ENCODE results near the gene HMGB2. TPM values are rescaled to one million over a fixed set of nuclear protein-coding genes. Genes with fewer than 3 reads are reported as not detected.

Gene HMGB2
- total RNA-seq, 4 donors from 2014 or later: 9.4 to 34.9 (median 29.1) TPM

- TF ChIP-seq CTCF (IDR thresholded peaks at IDR 0.05) (peak in 3 of 5 experiments; percentile 9 to 16 (median 11)), POLR2A (IDR thresholded peaks at IDR 0.05) (no peak), EP300 (IDR thresholded peaks at IDR 0.05; ENCODE audit: low read depth) (no peak), POLR2AphosphoS5 (IDR thresholded peaks at IDR 0.05) (no peak)
- intact Hi-C loops (cut with DNase I; ENCODE audit: low total_unique reads) (no loop called here), in situ Hi-C loops (cut with MboI; ENCODE audit: low pct_ligation_motif_present in 1 of 4, low pct_unique_long_range_greater_than_20kb in 1 of 4, low sequenced_read_pairs in 3 of 4) (no loop called here)
- Histone ChIP-seq H3K4me1 (peaks cover 0 to 6% (median 0%) of the 10 kb centered on the region in 4 donors), H3K36me3 (no peaks in the 10 kb centered on the region), H3K27me3 (no peaks in the 10 kb centered on the region), H3K9me3 (no peaks in the 10 kb centered on the region), H3K4me3 (no peak overlapping the region), H3K27ac (no peak overlapping the region)
- DNase-seq: no peak
- 40 to 54% methylated on average over 4 to 5 of the region's 5 CpGs for WGBS, 2 donors (ENCODE audit: low coverage in 1 of 2)
Observed at GRCh38 chr4:173360587-173361221, 26.5 kb upstream of the HMGB2 start.

GRCh38 chr4:173357939-173358338 lies 23.8 kb upstream of the HMGB2 start:
- TF ChIP-seq EP300 (IDR thresholded peaks at IDR 0.05; ENCODE audit: low read depth) (no peak), CTCF (IDR thresholded peaks at IDR 0.05) (no peak), POLR2A (IDR thresholded peaks at IDR 0.05) (no peak), POLR2AphosphoS5 (IDR thresholded peaks at IDR 0.05) (no peak)
- Histone ChIP-seq H3K9me3 (no peaks in the 10 kb centered on the region), H3K4me3 (no peak overlapping the region), H3K27me3 (no peaks in the 10 kb centered on the region), H3K4me1 (peaks cover 0 to 6% (median 0%) of the 10 kb centered on the region in 4 donors), H3K27ac (no peak overlapping the region), H3K36me3 (no peaks in the 10 kb centered on the region)
- DNase-seq: no peak
- 62 to 69% methylated on average over 2 of the region's 2 CpGs for WGBS, 2 donors (ENCODE audit: low coverage in 1 of 2)
- in situ Hi-C loops (cut with MboI; ENCODE audit: low pct_ligation_motif_present in 1 of 4, low pct_unique_long_range_greater_than_20kb in 1 of 4, low sequenced_read_pairs in 3 of 4): no loop called here
- intact Hi-C loops (cut with DNase I; ENCODE audit: low total_unique reads): no loop called here

GRCh38 chr4:173347467-173347866 lies 13.3 kb upstream of the HMGB2 start:
- intact Hi-C loops (cut with DNase I; ENCODE audit: low total_unique reads): no loop called here
- no peaks in the 10 kb centered on the region for H3K9me3 ChIP-seq
- 100% methylated on average over 1 of the region's 1 CpG; no CpG with 5 or more reads in 1 of the 2 donors for WGBS, 2 donors (ENCODE audit: low coverage in 1 of 2)

GRCh38 chr4:173346074-173346473 lies 11.9 kb upstream of the HMGB2 start:
- no peaks in the 10 kb centered on the region for H3K4me1 ChIP-seq
- H3K4me3 ChIP-seq: no peak overlapping the region
- in situ Hi-C loops (cut with MboI; ENCODE audit: low pct_ligation_motif_present in 1 of 4, low pct_unique_long_range_greater_than_20kb in 1 of 4, low sequenced_read_pairs in 3 of 4): no loop called here
- no peaks in the 10 kb centered on the region for H3K36me3 ChIP-seq
- H3K9me3 ChIP-seq: no peaks in the 10 kb centered on the region
- intact Hi-C loops (cut with DNase I; ENCODE audit: low total_unique reads): no loop called here
- no peak for TF ChIP-seq POLR2AphosphoS5 (IDR thresholded peaks at IDR 0.05)
- TF ChIP-seq CTCF (IDR thresholded peaks at IDR 0.05): no peak
- no peak for TF ChIP-seq EP300 (IDR thresholded peaks at IDR 0.05; ENCODE audit: low read depth)
- no peak for TF ChIP-seq POLR2A (IDR thresholded peaks at IDR 0.05)
- 78 to 83% methylated on average over 2 of the region's 2 CpGs for WGBS, 2 donors (ENCODE audit: low coverage in 1 of 2)
- no peak for DNase-seq
- H3K27ac ChIP-seq: no peak overlapping the region
- no peaks in the 10 kb centered on the region for H3K27me3 ChIP-seq

More at GRCh38 chr4:173347467-173347866, 13.3 kb upstream of the HMGB2 start:
- Histone ChIP-seq H3K4me3 (no peak overlapping the region), H3K36me3 (no peaks in the 10 kb centered on the region), H3K27me3 (no peaks in the 10 kb centered on the region), H3K4me1 (no peaks in the 10 kb centered on the region), H3K27ac (no peak overlapping the region)
- in situ Hi-C loops (cut with MboI; ENCODE audit: low pct_ligation_motif_present in 1 of 4, low pct_unique_long_range_greater_than_20kb in 1 of 4, low sequenced_read_pairs in 3 of 4): no loop called here
- TF ChIP-seq CTCF (IDR thresholded peaks at IDR 0.05) (no peak), POLR2AphosphoS5 (IDR thresholded peaks at IDR 0.05) (no peak), POLR2A (IDR thresholded peaks at IDR 0.05) (no peak), EP300 (IDR thresholded peaks at IDR 0.05; ENCODE audit: low read depth) (no peak)
- DNase-seq: no peak

Measured in transverse colon (tissue), 4 donors.